Endodermal cell (in vitro differentiated cells): ENCODE data around the gene TACC2. TPM values are rescaled to one million over a fixed set of nuclear protein-coding genes. Genes with fewer than 3 reads are reported as not detected.

ENCODE experiments used
- DNase-seq: peaks from one replicate; pipeline ENCODE4 v3.0.0-alpha.2; 2017
- H3K27ac ChIP-seq: 2 replicates; pipeline ENCODE4 v1.5.1; 2013; ENCODE audit warnings: mild to moderate bottlenecking, low read depth, low read length, moderate library complexity
- H3K27me3 ChIP-seq: 2 replicates; pipeline ENCODE4 v1.6.1; 2013; ENCODE audit warnings: mild to moderate bottlenecking, low read length, moderate library complexity; ENCODE audit not compliant: insufficient read depth, control insufficient read depth, poor library complexity, severe bottlenecking
- H3K36me3 ChIP-seq: 2 replicates; pipeline ENCODE4 v1.7.0; 2013; ENCODE audit warnings: mild to moderate bottlenecking, low read length, moderate library complexity; ENCODE audit not compliant: control insufficient read depth, insufficient read depth
- H3K4me1 ChIP-seq: one replicate; pipeline ENCODE4 v1.7.0; 2013; ENCODE audit warnings: low read length; ENCODE audit not compliant: control insufficient read depth, insufficient read depth
- H3K4me3 ChIP-seq: 2 replicates; pipeline ENCODE4 v1.5.1; 2013; ENCODE audit warnings: mild to moderate bottlenecking, low read length, moderate library complexity
- H3K9ac ChIP-seq: 2 replicates; pipeline ENCODE4 v1.6.1; 2013; ENCODE audit warnings: mild to moderate bottlenecking, low read length, moderate library complexity; ENCODE audit not compliant: poor library complexity, severe bottlenecking; ENCODE audit errors: extremely low read depth
- H3K9me3 ChIP-seq: 2 replicates; pipeline ENCODE4 v1.6.1; 2013; ENCODE audit warnings: mild to moderate bottlenecking, low read length, moderate library complexity; ENCODE audit not compliant: control insufficient read depth
- H3K27ac Mint-ChIP-seq: 2 replicates; pipeline ENCODE4 v1.8.0; 2020; ENCODE audit warnings: mixed read lengths
- H3K27me3 Mint-ChIP-seq: 2 replicates; pipeline ENCODE4 v1.8.0; 2021; ENCODE audit warnings: mild to moderate bottlenecking, mixed read lengths; ENCODE audit not compliant: insufficient read depth
- H3K36me3 Mint-ChIP-seq: 2 replicates; pipeline ENCODE4 v1.8.0; 2020; ENCODE audit warnings: low read depth, mixed read lengths
- H3K4me1 Mint-ChIP-seq: 2 replicates; pipeline ENCODE4 v1.8.0; 2020; ENCODE audit warnings: mixed read lengths
- H3K4me3 Mint-ChIP-seq: 2 replicates; pipeline ENCODE4 v1.8.0; 2020; ENCODE audit warnings: mild to moderate bottlenecking, moderate library complexity, mixed read lengths
- H3K9me3 Mint-ChIP-seq: 2 replicates; pipeline ENCODE4 v1.8.0; 2020; ENCODE audit warnings: mild to moderate bottlenecking, mixed read lengths
- WGBS, 2 experiments: methylation state at CpG; one replicate each; pipeline versions ENCODE4 v1.1.5 to v1.1.7; 2013; ENCODE audit warnings: missing lambda C conversion rate in 2 of 2, mixed read lengths in 1 of 2; ENCODE audit not compliant: insufficient coverage in 1 of 2, insufficient read length in 1 of 2; 5-methylcytosine and 5-hydroxymethylcytosine counted together
- total RNA-seq, 2 donors: library from RNA; stranded (reverse); fragmentation: NEBNext Ultra II Directional in 1 of 2; extraction: Animal tissue kit (Norgen Biotek cat#: 25700) in 1 of 2; gene quantifications; 2 replicates in 1 of 2; 3 replicates in 1 of 2; pipeline ENCODE4 v1.2.1, GENCODE V29; 2021
- TF ChIP-seq, protein P1 (sequence below): fragments of 200-600 bp; sonication (generic); conservative IDR thresholded peaks from 2 replicates; pipeline ENCODE4 v1.5.0; 2021; ENCODE audit warnings: antibody characterized with exemption, mild to moderate bottlenecking

Gene TACC2
- total RNA-seq, 2 donors from 2014 or later = 24.5 to 34.1 TPM

DNA sequence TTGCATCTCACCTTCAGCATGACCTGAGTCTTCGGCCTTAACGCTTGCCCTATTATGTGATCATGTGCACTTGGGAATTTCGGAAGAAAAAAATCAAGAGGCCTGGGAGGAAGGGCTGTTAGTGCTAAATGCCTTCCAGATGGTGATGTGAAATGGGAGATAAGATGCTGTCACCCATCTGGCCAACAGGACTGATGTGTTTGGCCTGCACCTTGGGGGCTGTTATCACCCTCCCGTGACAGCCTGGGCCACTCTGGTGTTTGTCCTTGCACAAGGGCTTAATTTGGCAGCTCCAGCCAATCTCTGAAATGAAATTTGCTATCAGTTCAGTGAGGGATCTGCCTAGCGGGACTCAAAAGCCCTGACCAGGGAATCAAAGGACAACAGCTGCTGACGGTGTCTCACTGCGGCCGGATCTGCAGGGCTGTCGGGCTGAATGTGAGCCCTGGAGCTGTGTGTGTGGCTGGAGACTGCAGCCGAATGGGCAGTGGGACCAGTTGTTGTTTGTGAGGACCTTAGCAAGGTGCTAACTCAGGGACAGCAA, 150.7 kb downstream of the TACC2 start:
- TF ChIP-seq, protein P1, sequence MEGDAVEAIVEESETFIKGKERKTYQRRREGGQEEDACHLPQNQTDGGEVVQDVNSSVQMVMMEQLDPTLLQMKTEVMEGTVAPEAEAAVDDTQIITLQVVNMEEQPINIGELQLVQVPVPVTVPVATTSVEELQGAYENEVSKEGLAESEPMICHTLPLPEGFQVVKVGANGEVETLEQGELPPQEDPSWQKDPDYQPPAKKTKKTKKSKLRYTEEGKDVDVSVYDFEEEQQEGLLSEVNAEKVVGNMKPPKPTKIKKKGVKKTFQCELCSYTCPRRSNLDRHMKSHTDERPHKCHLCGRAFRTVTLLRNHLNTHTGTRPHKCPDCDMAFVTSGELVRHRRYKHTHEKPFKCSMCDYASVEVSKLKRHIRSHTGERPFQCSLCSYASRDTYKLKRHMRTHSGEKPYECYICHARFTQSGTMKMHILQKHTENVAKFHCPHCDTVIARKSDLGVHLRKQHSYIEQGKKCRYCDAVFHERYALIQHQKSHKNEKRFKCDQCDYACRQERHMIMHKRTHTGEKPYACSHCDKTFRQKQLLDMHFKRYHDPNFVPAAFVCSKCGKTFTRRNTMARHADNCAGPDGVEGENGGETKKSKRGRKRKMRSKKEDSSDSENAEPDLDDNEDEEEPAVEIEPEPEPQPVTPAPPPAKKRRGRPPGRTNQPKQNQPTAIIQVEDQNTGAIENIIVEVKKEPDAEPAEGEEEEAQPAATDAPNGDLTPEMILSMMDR = no peak
- Histone ChIP-seq H3K9ac (no peak overlapping the region), H3K9me3 (peaks cover 4% of the 10 kb centered on the region), H3K4me1 (peaks cover 7% of the 10 kb centered on the region), H3K4me3 (no peak overlapping the region), H3K36me3 (peaks cover 17% of the 10 kb centered on the region), H3K27me3 (no peaks in the 10 kb centered on the region), H3K27ac (peak overlapping the region; percentile 67)
- Mint-ChIP-seq H3K4me3 (no peak overlapping the region), H3K27ac (peak overlapping the region; percentile 30), H3K27me3 (no peaks in the 10 kb centered on the region), H3K9me3 (peaks cover 5% of the 10 kb centered on the region), H3K36me3 (peaks cover 21% of the 10 kb centered on the region), H3K4me1 (peaks cover 23% of the 10 kb centered on the region)
- DNase-seq = no peak
- 81 to 87% methylated on average over 6 to 10 of the region's 10 CpGs for whole genome bisulfite sequencing, 2 experiments

DNA sequence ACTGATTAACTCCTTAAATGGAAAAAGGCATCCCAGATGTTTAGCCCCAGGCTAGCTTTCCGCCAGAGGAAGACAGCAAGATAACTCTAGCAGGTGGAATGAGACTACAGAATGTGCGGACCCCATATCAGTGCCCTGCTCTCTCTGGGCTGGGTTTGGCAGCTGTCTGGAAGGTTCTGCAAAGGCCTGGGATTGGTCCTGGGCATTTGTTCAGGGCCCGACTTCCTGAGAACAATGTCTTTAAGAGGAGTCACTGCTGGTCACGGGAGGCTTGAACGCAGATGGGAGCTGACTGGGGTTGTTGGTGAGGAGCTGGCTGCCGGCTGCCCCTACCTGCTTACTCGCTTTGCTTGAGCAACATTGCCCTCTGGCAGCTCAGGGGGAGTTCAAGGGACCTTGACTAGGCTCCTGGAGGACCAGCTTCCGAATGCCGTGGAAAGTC, 151.5 kb downstream of the TACC2 start:
- Histone ChIP-seq H3K4me1 (peaks cover 7% of the 10 kb centered on the region), H3K9ac (no peak overlapping the region), H3K27ac (no peak overlapping the region), H3K36me3 (peaks cover 20% of the 10 kb centered on the region), H3K27me3 (no peaks in the 10 kb centered on the region), H3K9me3 (peaks cover 12% of the 10 kb centered on the region), H3K4me3 (no peak overlapping the region)
- TF ChIP-seq, protein P1 = peak; percentile 15
- 89 to 94% methylated on average over 7 to 9 of the region's 9 CpGs for WGBS, 2 experiments
- Mint-ChIP-seq H3K9me3 (peaks cover 12% of the 10 kb centered on the region), H3K4me3 (no peak overlapping the region), H3K27me3 (no peaks in the 10 kb centered on the region), H3K36me3 (peaks cover 21% of the 10 kb centered on the region), H3K27ac (peak overlapping the region; percentile 86), H3K4me1 (peaks cover 23% of the 10 kb centered on the region)
- peak; percentile 64 for DNase-seq

DNA sequence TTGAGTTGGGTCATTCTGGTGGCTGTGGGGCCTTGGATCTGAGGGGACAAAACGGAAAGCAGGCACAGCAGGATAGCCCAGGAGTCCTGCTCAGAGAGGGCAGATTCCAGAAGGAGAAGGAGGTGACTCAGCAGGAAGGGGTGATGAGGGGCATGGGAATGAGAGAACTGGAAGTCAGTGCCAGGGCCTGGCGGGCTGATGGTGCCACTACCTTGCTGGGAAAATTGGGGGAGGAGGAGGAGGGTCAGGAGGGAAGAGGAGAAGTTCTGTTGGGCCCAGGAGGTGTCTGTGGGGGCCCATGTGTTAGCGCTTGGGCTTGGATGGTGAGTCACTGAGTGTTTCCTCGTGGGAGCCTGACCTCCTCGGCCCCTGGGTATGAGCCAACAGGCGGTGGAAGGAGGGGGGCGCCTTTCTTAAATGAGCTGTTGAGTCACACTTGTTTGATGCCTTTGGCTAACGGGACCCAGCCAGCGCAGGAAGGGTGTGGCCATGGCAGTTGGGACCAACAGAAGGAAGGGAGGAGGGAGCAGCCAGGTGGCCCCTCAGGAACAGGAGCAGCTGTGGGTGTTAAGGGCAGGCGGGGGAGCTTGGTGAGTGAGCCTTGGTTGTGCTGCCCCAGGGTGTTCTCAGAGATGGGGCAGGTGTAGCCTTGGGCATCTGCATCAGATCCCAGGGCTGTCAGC, 152.1 kb downstream of the TACC2 start:
- peaks cover 7% of the 10 kb centered on the region for H3K4me1 ChIP-seq
- H3K27me3 Mint-ChIP-seq = no peaks in the 10 kb centered on the region
- TF ChIP-seq, protein P1 = no peak
- peaks cover 17% of the 10 kb centered on the region for H3K36me3 ChIP-seq
- H3K36me3 Mint-ChIP-seq = peaks cover 23% of the 10 kb centered on the region
- H3K9me3 ChIP-seq = peaks cover 16% of the 10 kb centered on the region
- no peak for DNase-seq
- no peak overlapping the region for H3K4me3 Mint-ChIP-seq
- WGBS, 2 experiments = 86 to 93% methylated on average over 3 to 10 of the region's 10 CpGs
- peaks cover 23% of the 10 kb centered on the region for H3K4me1 Mint-ChIP-seq
- no peak overlapping the region for H3K4me3 ChIP-seq
- no peaks in the 10 kb centered on the region for H3K27me3 ChIP-seq
- peak overlapping the region; percentile 17 for H3K27ac ChIP-seq
- peaks cover 12% of the 10 kb centered on the region for H3K9me3 Mint-ChIP-seq
- H3K27ac Mint-ChIP-seq = peak overlapping the region; percentile 86
- H3K9ac ChIP-seq = no peak overlapping the region
